ENCODE data around the gene CHST11. TPM values are rescaled to one million over a fixed set of nuclear protein-coding genes. Genes with fewer than 3 reads are reported as not detected.

Gene CHST11
- total and polyA plus RNA-seq, 2 donors: 4.7 to 10.0 TPM

GRCh38 chr12:104501115-104501514, 44.4 kb downstream of the CHST11 start:
- no peak overlapping the region for H3K27ac ChIP-seq (ENCODE audit: low read depth)
- WGBS: 97% methylated on average over 1 of the region's 1 CpG
- H3K4me3 ChIP-seq (ENCODE audit: low read depth, low read length): no peak overlapping the region
- H3K4me1 ChIP-seq (ENCODE audit: insufficient read depth): peaks cover 2% of the 10 kb centered on the region
- DNase-seq (ENCODE audit: extremely low spot score): no peak
- no peaks in the 10 kb centered on the region for H3K36me3 ChIP-seq (ENCODE audit: insufficient read depth)

DNA sequence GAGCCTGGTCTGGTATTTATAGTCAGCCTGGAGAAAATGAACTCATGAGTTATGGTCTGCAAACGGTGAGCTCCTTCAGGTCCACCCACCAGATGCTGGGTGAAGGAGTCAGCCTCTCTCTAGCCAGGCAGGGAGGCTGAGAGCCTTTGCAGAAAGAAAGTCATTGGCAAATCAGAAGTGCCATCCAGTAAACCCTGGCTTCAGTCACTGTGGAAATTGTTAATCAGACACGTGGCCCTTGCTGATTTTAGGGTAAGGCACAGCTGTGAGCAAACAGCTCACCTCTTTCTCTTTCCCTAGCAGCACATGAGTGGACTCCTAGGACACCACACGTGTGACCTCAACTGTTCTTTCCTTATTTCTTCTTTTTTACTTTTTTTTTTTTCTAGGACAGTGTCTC, 44.9 kb downstream of the CHST11 start:
- no peak for DNase-seq (ENCODE audit: extremely low spot score)
- no peak overlapping the region for H3K4me3 ChIP-seq (ENCODE audit: low read depth, low read length)
- no peak overlapping the region for H3K27ac ChIP-seq (ENCODE audit: low read depth)
- H3K4me1 ChIP-seq (ENCODE audit: insufficient read depth): peaks cover 2% of the 10 kb centered on the region
- whole genome bisulfite sequencing: 97% methylated on average over 3 of the region's 3 CpGs
- no peaks in the 10 kb centered on the region for H3K36me3 ChIP-seq (ENCODE audit: insufficient read depth)

DNA sequence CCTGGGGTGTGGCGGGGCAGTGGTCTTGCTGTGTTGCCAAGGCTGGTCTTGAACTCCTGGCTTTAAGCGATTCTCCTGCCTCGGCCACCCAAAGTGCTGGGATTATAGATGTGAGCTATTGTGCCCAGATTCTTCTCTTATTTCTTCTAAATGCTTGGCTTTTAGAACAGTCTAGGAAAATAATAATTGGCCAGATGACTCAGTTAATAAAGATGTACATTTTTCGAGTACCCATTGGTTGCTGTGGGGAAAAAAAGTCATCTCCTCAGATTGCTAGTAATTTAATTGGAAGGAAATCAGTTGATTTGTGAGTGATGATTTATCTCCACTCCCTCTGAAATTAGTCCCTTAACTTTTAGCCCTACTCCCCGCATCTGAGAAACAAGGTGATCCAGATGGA, 45.5 kb downstream of the CHST11 start:
- no peak overlapping the region for H3K27ac ChIP-seq (ENCODE audit: low read depth)
- no peak for DNase-seq (ENCODE audit: extremely low spot score)
- 97% methylated on average over 5 of the region's 5 CpGs for WGBS
- H3K4me1 ChIP-seq (ENCODE audit: insufficient read depth): no peaks in the 10 kb centered on the region
- H3K4me3 ChIP-seq (ENCODE audit: low read depth, low read length): no peak overlapping the region
- H3K36me3 ChIP-seq (ENCODE audit: insufficient read depth): no peaks in the 10 kb centered on the region

GRCh38 chr12:104502638-104503037, 45.9 kb downstream of the CHST11 start:
- WGBS: 77% methylated on average over 6 of the region's 6 CpGs
- DNase-seq (ENCODE audit: extremely low spot score): no peak
- no peaks in the 10 kb centered on the region for H3K4me1 ChIP-seq (ENCODE audit: insufficient read depth)
- H3K27ac ChIP-seq (ENCODE audit: low read depth): no peak overlapping the region
- no peaks in the 10 kb centered on the region for H3K36me3 ChIP-seq (ENCODE audit: insufficient read depth)
- no peak overlapping the region for H3K4me3 ChIP-seq (ENCODE audit: low read depth, low read length)

DNA sequence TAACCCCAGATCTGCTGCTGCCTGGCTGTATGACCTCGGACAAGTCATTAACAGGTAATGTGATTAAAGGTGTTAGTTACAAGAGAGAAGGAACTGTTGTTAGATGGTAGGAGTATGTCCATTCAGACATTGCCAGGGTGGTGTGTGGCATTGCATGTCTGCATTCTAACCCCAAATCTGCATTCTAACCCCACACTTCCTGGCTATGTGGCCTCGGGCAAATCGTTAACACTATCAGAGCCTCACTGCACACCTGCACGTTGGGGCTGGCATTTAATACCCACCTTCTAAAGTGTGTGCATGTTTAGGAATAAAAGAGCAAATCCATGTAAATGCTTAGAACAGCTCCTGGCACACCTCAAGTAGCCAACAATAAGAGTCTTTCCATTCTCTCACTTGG, 46.4 kb downstream of the CHST11 start:
- Histone ChIP-seq H3K36me3 (ENCODE audit: insufficient read depth) (no peaks in the 10 kb centered on the region), H3K4me1 (ENCODE audit: insufficient read depth) (no peaks in the 10 kb centered on the region), H3K4me3 (ENCODE audit: low read depth, low read length) (no peak overlapping the region), H3K27ac (ENCODE audit: low read depth) (no peak overlapping the region)
- DNase-seq (ENCODE audit: extremely low spot score): no peak
- WGBS: 91% methylated on average over 4 of the region's 4 CpGs

- no peak overlapping the region for H3K4me3 ChIP-seq (ENCODE audit: low read depth, low read length)
- no peaks in the 10 kb centered on the region for H3K4me1 ChIP-seq (ENCODE audit: insufficient read depth)
- no peak for DNase-seq (ENCODE audit: extremely low spot score)
- 92% methylated on average over 9 of the region's 9 CpGs for WGBS
- H3K27ac ChIP-seq (ENCODE audit: low read depth): no peak overlapping the region
- no peaks in the 10 kb centered on the region for H3K36me3 ChIP-seq (ENCODE audit: insufficient read depth)
Observed at GRCh38 chr12:104504146-104504545, 47.4 kb downstream of the CHST11 start.

GRCh38 chr12:104505095-104505818, 48.5 kb downstream of the CHST11 start:
- WGBS: 73% methylated on average over 7 of the region's 7 CpGs
- no peak for DNase-seq (ENCODE audit: extremely low spot score)
- Histone ChIP-seq H3K27ac (ENCODE audit: low read depth) (no peak overlapping the region), H3K4me1 (ENCODE audit: insufficient read depth) (peaks cover 1% of the 10 kb centered on the region), H3K4me3 (ENCODE audit: low read depth, low read length) (no peak overlapping the region), H3K36me3 (ENCODE audit: insufficient read depth) (no peaks in the 10 kb centered on the region)

DNA sequence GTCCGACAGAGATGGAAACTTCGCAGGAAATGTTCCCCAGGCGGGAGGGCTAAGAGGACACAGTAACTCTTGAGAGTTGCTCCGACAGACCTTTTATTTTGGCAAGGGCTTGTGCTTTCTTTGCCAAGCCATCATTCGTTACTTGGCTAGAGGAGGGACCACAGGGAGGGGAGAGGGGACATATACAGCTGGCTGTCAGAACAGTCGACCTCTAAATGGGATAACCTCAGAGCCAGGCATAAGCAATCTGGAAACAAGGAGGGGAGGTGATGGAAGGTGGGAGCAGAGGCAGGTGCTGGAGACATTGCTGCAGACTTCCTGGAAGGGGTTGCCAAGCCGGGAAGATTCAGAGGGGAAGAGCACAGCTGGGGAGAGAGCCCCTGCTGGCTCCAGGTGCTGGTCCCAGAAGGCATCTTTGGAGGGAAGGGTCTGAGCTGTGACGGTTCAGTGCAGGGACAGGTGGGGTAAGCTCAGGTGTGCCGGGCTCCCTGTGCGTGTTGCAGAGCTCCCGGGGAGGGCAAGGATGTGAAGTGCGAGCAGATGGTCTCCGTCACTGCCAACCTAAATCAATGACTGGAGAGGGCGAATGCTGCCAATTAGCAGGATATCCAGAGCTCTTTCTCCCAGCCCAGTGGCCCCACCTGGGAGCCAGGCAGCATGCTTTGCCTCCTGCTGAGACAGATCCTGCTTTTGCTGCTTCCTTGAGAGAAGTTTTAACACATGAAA, 50.1 kb downstream of the CHST11 start:
- WGBS: 55% methylated on average over 14 of the region's 14 CpGs
- Histone ChIP-seq H3K4me3 (ENCODE audit: low read depth, low read length) (no peak overlapping the region), H3K27ac (ENCODE audit: low read depth) (no peak overlapping the region), H3K36me3 (ENCODE audit: insufficient read depth) (no peaks in the 10 kb centered on the region), H3K4me1 (ENCODE audit: insufficient read depth) (peaks cover 1% of the 10 kb centered on the region)
- no peak for DNase-seq (ENCODE audit: extremely low spot score)

DNA sequence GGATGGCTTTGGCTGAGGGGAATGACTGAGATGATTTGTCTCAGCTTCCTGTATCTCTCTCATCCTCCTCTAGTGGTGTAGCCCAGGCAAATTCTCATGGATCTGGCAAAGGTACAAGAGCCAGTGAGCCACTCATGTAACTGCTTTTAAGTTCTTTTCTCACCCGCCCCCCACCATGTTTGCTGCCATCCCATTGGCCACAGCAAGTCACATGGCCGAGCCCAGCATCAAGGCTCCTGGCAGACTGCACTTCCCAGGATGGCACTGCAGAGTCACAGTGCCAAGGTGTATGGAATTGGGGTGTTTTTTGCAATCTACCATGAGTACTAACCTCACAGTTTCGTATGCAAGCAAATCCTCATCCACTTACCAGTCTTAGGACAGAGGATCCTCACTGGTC, 50.9 kb downstream of the CHST11 start:
- no peak for DNase-seq (ENCODE audit: extremely low spot score)
- Histone ChIP-seq H3K36me3 (ENCODE audit: insufficient read depth) (no peaks in the 10 kb centered on the region), H3K27ac (ENCODE audit: low read depth) (no peak overlapping the region), H3K4me3 (ENCODE audit: low read depth, low read length) (no peak overlapping the region), H3K4me1 (ENCODE audit: insufficient read depth) (peaks cover 1% of the 10 kb centered on the region)
- WGBS: 96% methylated on average over 3 of the region's 3 CpGs

GRCh38 chr12:104508752-104509446, 52.2 kb downstream of the CHST11 start:
- Histone ChIP-seq H3K4me3 (ENCODE audit: low read depth, low read length) (no peak overlapping the region), H3K4me1 (ENCODE audit: insufficient read depth) (peaks cover 1% of the 10 kb centered on the region), H3K27ac (ENCODE audit: low read depth) (no peak overlapping the region), H3K36me3 (ENCODE audit: insufficient read depth) (no peaks in the 10 kb centered on the region)
- DNase-seq (ENCODE audit: extremely low spot score): no peak
- WGBS: 95% methylated on average over 2 of the region's 2 CpGs

DNA sequence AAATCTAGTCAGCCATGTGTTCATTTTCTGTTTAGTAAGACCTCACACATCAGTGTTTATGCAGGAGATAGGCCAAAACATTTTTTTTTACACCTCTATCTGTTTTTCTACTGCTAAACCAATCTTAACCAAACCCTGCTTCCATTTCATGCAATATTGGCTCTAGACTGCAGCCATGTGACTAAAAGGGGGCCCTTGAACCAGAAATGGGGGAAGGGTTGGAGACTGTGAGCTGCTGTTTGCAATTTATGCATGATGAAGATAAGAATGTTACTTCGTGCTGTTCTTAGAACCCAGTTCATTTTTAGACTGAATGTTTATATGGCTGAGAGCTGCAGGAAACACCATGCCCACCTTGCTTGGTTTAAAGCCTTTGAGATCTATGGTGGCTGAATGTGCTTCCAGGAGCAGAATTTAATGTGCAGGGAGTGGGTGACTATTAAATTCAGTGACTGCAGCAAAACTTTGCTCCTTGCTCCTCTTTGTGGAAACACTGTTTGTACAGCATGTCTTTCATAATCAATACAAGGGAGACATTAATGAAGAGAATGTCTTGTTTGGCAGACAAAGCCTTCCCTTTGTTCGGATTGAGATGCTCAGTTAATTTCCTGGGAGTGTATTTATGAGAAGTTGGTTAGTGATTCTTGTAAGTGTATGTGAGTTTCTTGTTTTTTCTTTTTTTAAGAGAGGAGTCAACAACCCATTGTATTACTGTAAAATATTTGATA, 53.6 kb downstream of the CHST11 start:
- H3K4me1 ChIP-seq (ENCODE audit: insufficient read depth): peaks cover 1% of the 10 kb centered on the region
- DNase-seq (ENCODE audit: extremely low spot score): no peak
- no peaks in the 10 kb centered on the region for H3K36me3 ChIP-seq (ENCODE audit: insufficient read depth)
- no peak overlapping the region for H3K4me3 ChIP-seq (ENCODE audit: low read depth, low read length)
- WGBS: 43% methylated on average over 2 of the region's 2 CpGs
- H3K27ac ChIP-seq (ENCODE audit: low read depth): no peak overlapping the region

DNA sequence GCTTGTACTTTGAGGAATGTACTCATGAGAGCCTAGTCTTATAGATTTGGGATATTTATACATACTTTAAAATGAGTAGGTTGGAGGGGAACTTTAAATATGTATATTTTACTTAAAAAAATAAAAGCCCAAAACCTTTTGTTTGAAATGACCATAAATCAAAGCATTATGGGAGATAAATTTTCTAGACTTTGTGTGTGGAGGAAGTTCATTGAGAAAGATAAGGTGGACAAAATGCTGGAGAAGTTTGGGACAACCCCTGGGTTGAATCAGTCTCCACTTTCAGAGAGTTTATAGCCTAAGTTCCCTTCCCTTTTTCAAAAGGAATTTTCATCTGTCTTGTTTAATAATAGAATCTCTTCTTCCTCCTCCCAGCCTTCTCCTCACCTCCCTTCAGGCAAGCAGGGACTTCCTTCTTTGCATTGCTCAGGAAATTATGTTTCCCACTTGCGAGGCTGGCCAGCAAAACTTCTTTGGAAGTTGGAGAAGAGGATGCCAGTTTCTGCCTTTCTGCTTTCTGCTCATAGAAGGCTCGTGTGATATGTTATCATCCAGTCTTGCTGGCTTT, 54.2 kb downstream of the CHST11 start:
- H3K36me3 ChIP-seq (ENCODE audit: insufficient read depth): no peaks in the 10 kb centered on the region
- no peak for DNase-seq (ENCODE audit: extremely low spot score)
- no peak overlapping the region for H3K27ac ChIP-seq (ENCODE audit: low read depth)
- peaks cover 1% of the 10 kb centered on the region for H3K4me1 ChIP-seq (ENCODE audit: insufficient read depth)
- WGBS: 67% methylated on average over 2 of the region's 2 CpGs
- H3K4me3 ChIP-seq (ENCODE audit: low read depth, low read length): no peak overlapping the region

DNA sequence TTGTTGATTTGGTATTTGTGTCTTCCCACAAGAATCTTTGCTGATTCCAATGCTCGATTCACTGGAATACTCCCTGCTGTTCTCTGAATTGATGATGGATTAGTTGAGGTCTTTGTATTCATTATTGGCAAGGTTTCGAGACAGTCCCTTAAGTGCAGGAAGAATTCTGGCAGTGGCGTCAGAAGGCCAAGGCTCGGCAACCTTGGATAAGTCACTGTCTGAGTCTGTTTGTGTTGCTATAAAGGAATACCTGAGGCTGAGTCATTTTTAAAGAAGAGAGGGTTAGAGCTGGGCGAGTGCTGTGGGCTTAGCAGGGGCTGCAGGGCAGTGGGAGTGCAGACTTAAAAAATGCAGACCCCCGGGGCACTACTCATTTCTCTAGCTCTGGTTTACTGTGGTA, 56.9 kb downstream of the CHST11 start:
- H3K27ac ChIP-seq (ENCODE audit: low read depth): no peak overlapping the region
- 93% methylated on average over 6 of the region's 6 CpGs for WGBS
- no peaks in the 10 kb centered on the region for H3K36me3 ChIP-seq (ENCODE audit: insufficient read depth)
- no peak overlapping the region for H3K4me3 ChIP-seq (ENCODE audit: low read depth, low read length)
- peaks cover 1% of the 10 kb centered on the region for H3K4me1 ChIP-seq (ENCODE audit: insufficient read depth)
- no peak for DNase-seq (ENCODE audit: extremely low spot score)
